Eye (tissue), 1 donor: ENCODE results near the gene PVR.
A peak's percentile ranks its signal among the peaks of the same experiment; 100 is the strongest.
"Not testable (repeated sequence)": the region's sequence is repeated elsewhere in the genome, so short reads cannot be mapped to it uniquely, and the experiment has no call there.

Experiments used
- DNase-seq: peaks from one replicate; pipeline ENCODE4 v3.0.0-alpha.2; 2015

The PVR gene

GRCh38 chr19:44677019-44677811 is 33.5 kb downstream of the PVR start:
- peak; percentile 28 for DNase-seq

DNA sequence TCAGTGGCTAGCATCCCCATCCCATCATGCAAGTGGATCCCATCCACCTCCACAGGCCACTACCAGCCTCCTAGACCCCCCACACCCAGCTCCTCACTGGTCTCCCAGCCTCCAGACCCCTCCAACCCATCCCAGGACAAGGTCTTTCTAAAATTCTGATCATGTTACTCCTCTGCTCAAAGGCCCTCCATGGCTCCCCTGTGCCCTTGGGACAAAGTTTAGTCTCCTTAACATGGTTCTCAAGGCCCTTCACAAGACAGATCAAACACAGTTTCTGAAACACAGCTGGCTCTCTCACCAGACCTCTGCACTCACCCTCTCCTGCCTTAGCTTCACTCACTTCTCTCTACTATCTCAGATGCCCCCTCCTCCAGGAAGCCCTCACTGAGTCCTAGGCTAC is 36.8 kb downstream of the PVR start:
- DNase-seq = no peak

GRCh38 chr19:44681992-44682790 is 38.5 kb downstream of the PVR start:
- DNase-seq = no peak

- no peak for DNase-seq
These were observed 39.1 kb downstream of the PVR start for GRCh38 chr19:44682807-44683206.

GRCh38 chr19:44683434-44684210 is 39.9 kb downstream of the PVR start:
- no peak for DNase-seq

GRCh38 chr19:44684396-44684795 is 40.7 kb downstream of the PVR start:
- not testable (repeated sequence) for DNase-seq

DNA sequence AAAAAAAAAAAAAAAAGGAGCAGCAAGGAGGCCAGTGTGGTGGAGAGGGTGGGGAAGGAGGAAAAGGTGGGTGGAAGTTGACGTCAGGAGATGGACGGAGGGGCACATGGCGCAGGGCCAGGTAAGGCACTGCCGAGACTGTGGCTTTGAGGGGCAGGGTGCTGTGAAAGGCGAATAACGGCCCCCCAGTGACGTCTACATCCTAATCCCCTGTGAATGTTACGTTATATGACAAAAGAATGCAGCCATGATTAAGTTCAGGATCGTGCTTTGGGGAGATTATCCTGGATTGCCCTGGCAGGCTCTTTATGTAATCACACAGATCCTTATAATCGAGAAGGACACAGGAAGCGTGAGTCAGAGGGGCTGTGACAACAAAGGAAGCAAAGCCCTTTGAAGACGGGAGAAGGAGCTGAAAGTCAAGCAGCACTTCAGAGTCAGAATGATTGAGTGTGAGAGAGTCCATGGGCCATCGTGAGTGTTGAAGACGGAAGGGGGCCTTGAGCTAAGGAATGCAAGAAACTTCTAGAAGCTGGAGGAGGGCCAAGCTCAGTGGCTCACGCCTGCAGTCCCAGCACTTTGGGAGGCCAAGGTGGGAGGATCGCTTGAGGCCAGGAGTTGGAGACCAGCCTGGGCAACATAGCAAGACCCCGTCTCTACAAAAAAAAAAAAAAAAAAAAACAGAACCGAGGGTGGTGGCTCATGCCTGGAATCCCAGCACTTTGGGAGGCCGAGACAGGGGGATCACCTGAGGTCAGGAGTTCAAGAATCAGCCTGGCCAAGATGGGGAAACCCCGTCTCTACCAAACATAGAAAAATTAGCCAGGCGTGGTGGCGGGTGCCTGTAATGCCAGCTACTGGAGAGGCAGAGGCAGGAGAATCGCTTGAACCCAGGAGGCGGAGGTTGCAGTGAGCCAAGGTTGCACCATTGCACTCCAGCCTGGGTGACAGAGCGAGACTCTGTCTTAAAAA is 41.5 kb downstream of the PVR start:
- DNase-seq = peak; percentile 47

- DNase-seq = no peak
These were observed 42.2 kb downstream of the PVR start for GRCh38 chr19:44685877-44686276.

GRCh38 chr19:44686896-44687295 is 43.2 kb downstream of the PVR start:
- DNase-seq = no peak

GRCh38 chr19:44687888-44688287 is 44.2 kb downstream of the PVR start:
- no peak for DNase-seq

- DNase-seq = peak; percentile 90
These were observed 45.8 kb downstream of the PVR start for GRCh38 chr19:44689290-44690130.

GRCh38 chr19:44690131-44690440 is 46.4 kb downstream of the PVR start:
- no peak for DNase-seq

- no peak for DNase-seq
These were observed 48.6 kb downstream of the PVR start for GRCh38 chr19:44692379-44692721.

DNA sequence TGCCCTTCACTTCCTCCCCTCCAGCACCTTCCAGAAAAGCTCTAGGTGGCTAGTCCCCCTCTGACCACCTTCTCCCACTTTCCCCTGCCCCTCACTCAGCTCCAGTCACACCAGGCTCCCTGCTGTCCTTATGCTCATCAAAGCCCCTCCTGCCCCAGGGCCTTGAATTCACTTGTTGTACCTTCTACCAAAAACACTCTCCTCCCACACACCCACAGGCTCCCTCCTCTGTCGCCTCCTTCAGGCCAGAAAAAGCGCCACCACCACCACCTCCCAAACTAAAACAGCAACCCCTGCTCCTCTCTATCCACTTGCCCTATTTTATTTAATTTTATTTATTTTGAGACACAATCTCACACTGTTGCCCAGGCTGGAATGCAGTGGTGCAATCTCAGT is 50.5 kb downstream of the PVR start:
- DNase-seq = no peak

DNA sequence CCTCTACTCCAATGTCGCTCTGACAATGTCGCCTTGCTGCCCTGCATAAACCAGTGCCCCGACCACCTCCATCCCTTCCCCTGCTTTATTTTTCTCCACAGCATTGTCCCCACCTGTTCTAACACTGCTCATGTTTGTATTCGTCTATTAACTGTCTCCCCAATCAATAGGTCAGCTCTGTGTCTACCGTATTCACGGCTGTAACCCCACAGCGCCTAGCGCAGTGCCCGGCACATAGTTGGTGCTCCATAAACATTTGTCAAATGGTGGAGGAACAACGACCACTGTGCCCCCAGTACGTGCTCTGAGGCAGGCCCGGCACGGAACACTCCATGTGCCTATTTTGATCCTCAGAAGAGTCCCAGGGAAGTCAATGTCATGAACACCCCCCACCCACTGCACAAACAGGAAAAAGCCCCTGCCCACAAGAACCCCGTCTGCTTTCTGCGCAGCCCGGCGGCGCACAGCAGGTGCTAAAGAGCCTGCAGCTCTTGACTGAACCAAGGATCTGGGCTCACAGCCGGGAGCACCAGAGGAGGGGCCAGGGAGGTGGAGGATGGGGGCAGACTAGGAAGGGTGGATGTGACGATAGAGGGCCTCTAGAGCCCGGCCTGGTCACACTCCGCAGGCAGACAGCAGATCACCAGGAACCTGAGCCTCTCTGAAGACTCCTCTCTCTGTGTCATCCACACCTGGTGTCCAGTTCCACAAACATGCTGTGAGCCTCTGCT is 53.4 kb downstream of the PVR start:
- no peak for DNase-seq

GRCh38 chr19:44697670-44698034 is 53.9 kb downstream of the PVR start:
- no peak for DNase-seq

DNA sequence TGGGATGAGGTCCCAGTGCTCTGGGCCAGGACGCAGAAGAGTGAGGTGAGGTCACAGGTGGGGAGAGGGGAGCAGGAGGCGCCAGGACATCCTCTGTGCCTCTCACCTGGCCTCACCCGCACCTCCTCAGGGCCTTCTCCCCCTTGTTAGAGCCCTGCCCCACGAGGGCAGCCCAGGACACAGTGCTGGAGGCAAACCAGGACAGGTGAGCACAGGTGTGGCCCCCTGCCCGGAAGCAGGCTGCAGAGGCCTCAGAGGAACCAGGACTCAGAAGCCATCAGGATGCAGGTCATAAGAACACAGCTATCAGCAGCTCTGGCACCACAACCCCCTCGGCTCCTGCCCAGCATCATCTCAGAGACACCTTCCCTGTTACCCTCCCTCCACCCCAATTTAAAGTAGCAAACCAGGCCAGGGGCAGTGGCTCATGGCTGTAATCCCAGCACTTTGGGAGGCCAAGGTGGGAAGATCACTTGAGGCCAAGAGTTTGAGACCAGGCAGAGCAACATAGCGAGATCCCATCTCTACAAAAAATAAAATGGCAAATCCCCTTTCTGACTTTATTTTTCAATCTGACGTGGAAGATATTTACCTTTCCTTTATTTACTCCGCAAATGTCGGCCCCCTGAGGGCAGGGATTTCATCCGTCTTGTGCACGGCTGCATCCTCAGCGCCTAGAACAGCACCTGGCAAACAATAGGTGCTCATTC is 54.9 kb downstream of the PVR start, which contains the start of gene CEACAM16:
Gene CEACAM16 (plus strand): TSS at position 660 of the 710 bp plus-strand sequence. CDS start 2,306 bp downstream, outside the sequence.
- no peak for DNase-seq

GRCh38 chr19:44700547-44700946 is 56.8 kb downstream of the PVR start:
- DNase-seq = no peak

GRCh38 chr19:44701228-44701627 is 57.5 kb downstream of the PVR start:
- DNase-seq = no peak

DNA sequence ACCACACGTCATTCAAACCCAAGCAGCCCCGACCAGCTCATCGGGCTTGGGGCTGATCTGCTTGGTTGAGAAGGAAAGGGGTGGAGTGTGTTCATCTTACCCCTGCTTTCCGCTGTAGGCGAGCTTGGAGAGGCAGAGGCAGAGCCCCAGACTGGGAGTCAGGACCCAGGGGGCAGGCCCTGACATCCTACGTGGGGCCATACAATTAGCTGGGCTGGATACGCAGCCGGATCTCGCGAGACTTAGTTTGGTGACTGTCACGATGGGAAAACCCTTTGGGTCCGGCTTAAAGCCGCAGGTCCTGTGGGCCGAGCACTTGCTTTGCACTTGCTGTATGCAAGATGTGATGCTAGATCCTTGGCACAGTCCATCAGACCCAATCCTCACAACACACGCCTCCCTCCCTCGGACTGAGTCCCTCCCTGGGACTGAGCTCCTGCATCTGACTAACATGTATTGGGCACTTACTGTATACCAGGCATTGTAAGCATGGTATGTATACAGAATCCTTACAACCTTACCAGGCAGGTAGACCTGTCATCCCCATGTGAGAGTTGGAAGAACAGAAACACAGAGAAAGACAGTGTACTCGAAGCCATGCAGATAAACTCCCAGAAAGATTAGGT is 59.0 kb downstream of the PVR start:
- no peak for DNase-seq
